Uterus (tissue), 2 donors: ENCODE measurements around the gene HCK.

Experiments
- POLR2A ChIP-seq, 2 donors: fragments of 450-650 bp; IDR thresholded peaks; one replicate each; pipeline ENCODE4 v1.6.1; 2016; ENCODE audit warnings: antibody characterized with exemption in 2 of 2, mild to moderate bottlenecking in 1 of 2, moderate library complexity in 1 of 2
- TF ChIP-seq, protein P1 (sequence below), 4 experiments: fragments of 200-600 bp in 2 of 4; fragments of 450-650 bp in 2 of 4; sonication (generic) in 2 of 4; IDR thresholded peaks; one replicate each; pipeline ENCODE4 v1.5.1; 2016 to 2019; ENCODE audit warnings: antibody characterized with exemption in 4 of 4, mild to moderate bottlenecking in 2 of 4, moderate library complexity in 1 of 4

GRCh38 chr20:32098786-32099185, 46.7 kb downstream of the HCK start:
- TF ChIP-seq, protein P1, sequence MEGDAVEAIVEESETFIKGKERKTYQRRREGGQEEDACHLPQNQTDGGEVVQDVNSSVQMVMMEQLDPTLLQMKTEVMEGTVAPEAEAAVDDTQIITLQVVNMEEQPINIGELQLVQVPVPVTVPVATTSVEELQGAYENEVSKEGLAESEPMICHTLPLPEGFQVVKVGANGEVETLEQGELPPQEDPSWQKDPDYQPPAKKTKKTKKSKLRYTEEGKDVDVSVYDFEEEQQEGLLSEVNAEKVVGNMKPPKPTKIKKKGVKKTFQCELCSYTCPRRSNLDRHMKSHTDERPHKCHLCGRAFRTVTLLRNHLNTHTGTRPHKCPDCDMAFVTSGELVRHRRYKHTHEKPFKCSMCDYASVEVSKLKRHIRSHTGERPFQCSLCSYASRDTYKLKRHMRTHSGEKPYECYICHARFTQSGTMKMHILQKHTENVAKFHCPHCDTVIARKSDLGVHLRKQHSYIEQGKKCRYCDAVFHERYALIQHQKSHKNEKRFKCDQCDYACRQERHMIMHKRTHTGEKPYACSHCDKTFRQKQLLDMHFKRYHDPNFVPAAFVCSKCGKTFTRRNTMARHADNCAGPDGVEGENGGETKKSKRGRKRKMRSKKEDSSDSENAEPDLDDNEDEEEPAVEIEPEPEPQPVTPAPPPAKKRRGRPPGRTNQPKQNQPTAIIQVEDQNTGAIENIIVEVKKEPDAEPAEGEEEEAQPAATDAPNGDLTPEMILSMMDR (IDR thresholded peaks at IDR 0.05), result no peak
- no peak for TF ChIP-seq POLR2A (IDR thresholded peaks at IDR 0.05)
